Adrenal gland (tissue), 19 donors: Measurements from ENCODE around the gene VGLL3. TPM values are rescaled to one million over a fixed set of nuclear protein-coding genes. Genes with fewer than 3 reads are reported as not detected.

Experiments
- DNase-seq, 7 donors: peaks; one replicate each; pipeline ENCODE4 v3.0.0-alpha.2; 2019 to 2020
- H3K27ac ChIP-seq, 5 donors: fragments of 200-600 bp; sonication (generic) in 4 of 5; 1 replicate in 3 of 5; 2 replicates in 2 of 5; pipeline versions ENCODE4 v1.5.1 to v1.8.0; 2016 to 2020; ENCODE audit warnings: mild to moderate bottlenecking in 1 of 5
- H3K27me3 ChIP-seq: fragments of 200-600 bp; 2 replicates; pipeline ENCODE4 v1.8.0; 2021
- H3K36me3 ChIP-seq, 2 donors: fragments of 200-600 bp; replicated peaks in 1 of 2; 1 replicate in 1 of 2; 2 replicates in 1 of 2; pipeline versions ENCODE4 v1.5.1 to v1.8.0; 2018 to 2022
- H3K4me1 ChIP-seq, 2 donors: fragments of 200-600 bp; replicated peaks in 1 of 2; 1 replicate in 1 of 2; 2 replicates in 1 of 2; pipeline versions ENCODE4 v1.5.1 to v1.8.0; 2018 to 2021
- H3K4me3 ChIP-seq, 4 donors: fragments of 200-600 bp; sonication (generic) in 3 of 4; one replicate each; pipeline ENCODE4 v1.5.1; 2016 to 2018
- H3K9me3 ChIP-seq, 3 donors: fragments of 200-600 bp; sonication (generic) in 1 of 3; replicated peaks in 1 of 3; 1 replicate in 2 of 3; 2 replicates in 1 of 3; pipeline versions ENCODE4 v1.5.1 to v1.8.0; 2016 to 2021
- CTCF ChIP-seq, 6 experiments: fragments of 450-650 bp in 4 of 6; fragments of 200-600 bp in 2 of 6; sonication (generic) in 1 of 6; IDR thresholded peaks; 1 replicate in 5 of 6; 2 replicates in 1 of 6; pipeline versions ENCODE4 v1.5.1 to v1.8.0; 2016 to 2021; ENCODE audit warnings: antibody characterized with exemption in 6 of 6, mild to moderate bottlenecking in 2 of 6, moderate library complexity in 1 of 6
- POLR2A ChIP-seq, 2 donors: fragments of 450-650 bp; IDR thresholded peaks; one replicate each; pipeline ENCODE4 v1.6.1; 2017; ENCODE audit warnings: antibody characterized with exemption in 2 of 2, mild to moderate bottlenecking in 2 of 2, moderate library complexity in 1 of 2
- WGBS, 4 donors: extraction: QIAGEN DNeasy Blood & Tissue Kit in 2 of 4; methylation state at CpG; one replicate each; pipeline versions ENCODE4 v1.1.5 to v1.1.7; 2013 to 2017; 5-methylcytosine and 5-hydroxymethylcytosine counted together
- intact Hi-C, 2 donors: fragments of 100-400 bp; cut with DNase I; formaldehyde crosslinking; loops; one replicate each; pipeline versions ENCODE4 v1.14.1 to v1.15.0; 2022 to 2023
- long read RNA-seq, 10 donors: library from polyadenylated mRNA in 3 of 10; unstranded in 2 of 10; stranded (forward) in 1 of 10; transcript quantifications; one replicate each; pipeline ENCODE4 v2.0.0 and lab custom pipeline, GENCODE V29; 2021 to 2026
- polyA plus RNA-seq, 3 donors: library from polyadenylated mRNA; stranded (reverse); fragments of 200-250 nt in 2 of 3; fragments of 350-450 nt in 1 of 3; fragmentation: Illumina TruSeq in 1 of 3; extraction: RNeasy Lipid Tissue Mini Kit (QIAGEN cat#74804) in 1 of 3; gene quantifications; one replicate each; pipeline ENCODE4 v1.2.3, GENCODE V29; 2013 to 2014
- total RNA-seq, 9 donors: library from RNA; depleted of rRNA in 4 of 9; stranded (reverse); fragments of >200 nt in 4 of 9; fragments of 120-200 nt in 1 of 9; fragmentation: NEBNext Ultra II Directional in 1 of 9; extraction: Animal tissue kit (Norgen Biotek cat#: 25700) in 1 of 9; gene quantifications; one replicate each; pipeline versions ENCODE4 v1.1.0 to v1.2.4, GENCODE V29; 2013 to 2023
- donor health status: healthy with polysubstance abuse.
- donor health status: Bipolar disorder and iron deficiency.
- donor health status: DM: yes; HTN: yes; CAD: no.
- donor health status: DM: no; HTN: no; CAD: no.
- donor health status: DM: no; HTN: no; CAD: no.
- donor health status: DM: yes; HTN: yes; CAD: no.

Gene VGLL3, protein sequence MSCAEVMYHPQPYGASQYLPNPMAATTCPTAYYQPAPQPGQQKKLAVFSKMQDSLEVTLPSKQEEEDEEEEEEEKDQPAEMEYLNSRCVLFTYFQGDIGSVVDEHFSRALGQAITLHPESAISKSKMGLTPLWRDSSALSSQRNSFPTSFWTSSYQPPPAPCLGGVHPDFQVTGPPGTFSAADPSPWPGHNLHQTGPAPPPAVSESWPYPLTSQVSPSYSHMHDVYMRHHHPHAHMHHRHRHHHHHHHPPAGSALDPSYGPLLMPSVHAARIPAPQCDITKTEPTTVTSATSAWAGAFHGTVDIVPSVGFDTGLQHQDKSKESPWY
- total RNA-seq = 10 to 100 TPM in 1 of 9 donors, 1 to 10 TPM in 8; 1.3 to 20.5 (median 5.5) TPM
- polyA plus RNA-seq = 1 to 10 TPM; 1.5 to 3.6 (median 1.5) TPM
- long read RNA-seq, donor 1 = 0 reads
- long read RNA-seq, donor 2 = 0 reads
- long read RNA-seq, donor 3 = 0 reads
- long read RNA-seq, donor 4 = 0 reads
- long read RNA-seq, donor 5, full-length matches to known transcripts = 1 of 9 reads
- long read RNA-seq, donor 5, partial matches to known transcripts = 1 of 9 reads
- long read RNA-seq, donor 5, other reads (novel, unspliced or antisense) = 7 of 9 reads
- long read RNA-seq, donor 6 = 0 reads
- long read RNA-seq, donor 7 = 0 reads
- long read RNA-seq, donor 8 = 0 reads
- long read RNA-seq, donor 9 = 0 reads
- long read RNA-seq, donor 10, full-length matches to known transcripts = 2 of 2 reads
- long read RNA-seq, donor 10, partial matches to known transcripts = 0 of 2 reads
- long read RNA-seq, donor 10, other reads (novel, unspliced or antisense) = 0 of 2 reads

- Histone ChIP-seq H3K4me1 (no peaks in the 10 kb centered on the region), H3K27me3 (peaks cover 16% of the 10 kb centered on the region), H3K27ac (peak within 1 kb of the TSS in 2 of 5 donors; percentile 65 to 80), H3K9me3 (no peaks in the 10 kb centered on the region), H3K4me3 (peak within 1 kb of the TSS in 2 of 4 donors; percentile 61 to 67), H3K36me3 (no peaks in the 10 kb centered on the region)
- intact Hi-C loops = no loop called here
- 1 to 3% (median 1%) methylated on average over 37 to 77 of the region's 77 CpGs; no CpG with 5 or more reads in 1 of the 4 donors for WGBS, 4 donors
- peak; percentile 26 to 58 (median 33) for DNase-seq
- no peak for TF ChIP-seq CTCF (IDR thresholded peaks at IDR 0.05)
- no peak for TF ChIP-seq POLR2A (IDR thresholded peaks at IDR 0.05)
Observed at GRCh38 chr3:86990734-86991481, at the start of gene VGLL3. Gene VGLL3, minus strand, starts transcription at chr3:86991149. Its CDS starts 406 bp downstream, at chr3:86990743.

GRCh38 chr3:87037652-87038051 is 46.7 kb upstream of the VGLL3 start:
- Histone ChIP-seq H3K4me3 (no peak overlapping the region), H3K27ac (no peak overlapping the region), H3K27me3 (no peaks in the 10 kb centered on the region), H3K36me3 (no peaks in the 10 kb centered on the region), H3K4me1 (no peaks in the 10 kb centered on the region), H3K9me3 (no peaks in the 10 kb centered on the region)
- intact Hi-C loops = no loop called here
- WGBS, 4 donors = 40 to 84% (median 78%) methylated on average over 1 to 3 of the region's 3 CpGs
- TF ChIP-seq CTCF (IDR thresholded peaks at IDR 0.05) (no peak), POLR2A (IDR thresholded peaks at IDR 0.05) (no peak)
- no peak for DNase-seq

GRCh38 chr3:87036671-87037070 is 45.7 kb upstream of the VGLL3 start:
- WGBS, 4 donors = 79 to 92% (median 85%) methylated on average over 6 of the region's 6 CpGs
- Histone ChIP-seq H3K27me3 (no peaks in the 10 kb centered on the region), H3K4me3 (no peak overlapping the region), H3K27ac (no peak overlapping the region), H3K36me3 (no peaks in the 10 kb centered on the region), H3K4me1 (no peaks in the 10 kb centered on the region), H3K9me3 (no peaks in the 10 kb centered on the region)
- DNase-seq = no peak
- TF ChIP-seq POLR2A (IDR thresholded peaks at IDR 0.05) = no peak
- no peak for TF ChIP-seq CTCF (IDR thresholded peaks at IDR 0.05)
- intact Hi-C loops = no loop called here

- no peak for DNase-seq
- Histone ChIP-seq H3K4me1 (no peaks in the 10 kb centered on the region), H3K27me3 (no peaks in the 10 kb centered on the region), H3K4me3 (no peak overlapping the region), H3K27ac (no peak overlapping the region), H3K36me3 (no peaks in the 10 kb centered on the region), H3K9me3 (no peaks in the 10 kb centered on the region)
- TF ChIP-seq CTCF (IDR thresholded peaks at IDR 0.05) (no peak), POLR2A (IDR thresholded peaks at IDR 0.05) (no peak)
- 68 to 78% (median 72%) methylated on average over 3 of the region's 3 CpGs for WGBS, 4 donors
- intact Hi-C loops = no loop called here
Observed at GRCh38 chr3:87035339-87035738, 44.4 kb upstream of the VGLL3 start.
